Stimulated activated CD4-positive, alpha-beta T cell treated with anti-CD3 and anti-CD28 coated beads, TNF-alpha, amount 100 ng/mL, for 48 hours (primary cell): ENCODE measurements around the gene PDE3B.
A peak's percentile ranks its signal among the peaks of the same experiment; 100 is the strongest.

ENCODE experiments used
- DNase-seq, 3 donors: peaks; one replicate each; pipeline ENCODE4 v3.0.0-alpha.2; 2020; ENCODE audit warnings: low read depth in 3 of 3

Gene PDE3B

GRCh38 chr11:14884667-14885273 lies 241.2 kb downstream of the PDE3B start:
- DNase-seq = no peak

- no peak for DNase-seq
These were observed 242.9 kb downstream of the PDE3B start for GRCh38 chr11:14886513-14886912.

GRCh38 chr11:14891143-14892035 lies 247.8 kb downstream of the PDE3B start:
- peak; percentile 70 to 82 (median 70) for DNase-seq

- peak; percentile 78 to 86 (median 85) for DNase-seq
These were observed 248.5 kb downstream of the PDE3B start, which contains the start of gene CYP2R1 for GRCh38 chr11:14892036-14892556. CYP2R1 (minus strand) TSS chr11:14892231; CDS start chr11:14892205, 26 bp downstream.

GRCh38 chr11:14892577-14892976 lies 249.0 kb downstream of the PDE3B start:
- no peak for DNase-seq

GRCh38 chr11:14894657-14895598 lies 251.3 kb downstream of the PDE3B start:
- no peak for DNase-seq

- no peak for DNase-seq
These were observed 254.8 kb downstream of the PDE3B start for GRCh38 chr11:14898355-14898754.

- no peak for DNase-seq
These were observed 255.3 kb downstream of the PDE3B start for GRCh38 chr11:14898906-14899305.

- no peak for DNase-seq
These were observed 259.2 kb downstream of the PDE3B start for GRCh38 chr11:14902650-14903350.

- DNase-seq = peak; percentile 63 to 85 (median 85)
These were observed 261.1 kb downstream of the PDE3B start for GRCh38 chr11:14904745-14905103.

- peak; percentile 48 to 64 (median 48) for DNase-seq
These were observed 261.8 kb downstream of the PDE3B start for GRCh38 chr11:14905104-14906033.

- DNase-seq = no peak
These were observed 263.0 kb downstream of the PDE3B start for GRCh38 chr11:14906578-14906977.

GRCh38 chr11:14906993-14907392 lies 263.4 kb downstream of the PDE3B start:
- no peak for DNase-seq

- DNase-seq = peak; percentile 70 to 86 (median 82)
These were observed 264.0 kb downstream of the PDE3B start for GRCh38 chr11:14907411-14908213.

GRCh38 chr11:14908214-14908880 lies 264.7 kb downstream of the PDE3B start:
- no peak for DNase-seq

- no peak for DNase-seq
These were observed 270.9 kb downstream of the PDE3B start for GRCh38 chr11:14914536-14914935.

GRCh38 chr11:14916403-14916802 lies 272.8 kb downstream of the PDE3B start:
- no peak for DNase-seq
